ENCODE data around the gene ZNF622.

Gene ZNF622

GRCh38 chr5:16465544-16466432 lies at the start of gene ZNF622:
TSS of gene ZNF622 (minus strand) at chr5:16465800. CDS start at chr5:16465665, 135 bp downstream.
- TF ChIP-seq, protein P1, sequence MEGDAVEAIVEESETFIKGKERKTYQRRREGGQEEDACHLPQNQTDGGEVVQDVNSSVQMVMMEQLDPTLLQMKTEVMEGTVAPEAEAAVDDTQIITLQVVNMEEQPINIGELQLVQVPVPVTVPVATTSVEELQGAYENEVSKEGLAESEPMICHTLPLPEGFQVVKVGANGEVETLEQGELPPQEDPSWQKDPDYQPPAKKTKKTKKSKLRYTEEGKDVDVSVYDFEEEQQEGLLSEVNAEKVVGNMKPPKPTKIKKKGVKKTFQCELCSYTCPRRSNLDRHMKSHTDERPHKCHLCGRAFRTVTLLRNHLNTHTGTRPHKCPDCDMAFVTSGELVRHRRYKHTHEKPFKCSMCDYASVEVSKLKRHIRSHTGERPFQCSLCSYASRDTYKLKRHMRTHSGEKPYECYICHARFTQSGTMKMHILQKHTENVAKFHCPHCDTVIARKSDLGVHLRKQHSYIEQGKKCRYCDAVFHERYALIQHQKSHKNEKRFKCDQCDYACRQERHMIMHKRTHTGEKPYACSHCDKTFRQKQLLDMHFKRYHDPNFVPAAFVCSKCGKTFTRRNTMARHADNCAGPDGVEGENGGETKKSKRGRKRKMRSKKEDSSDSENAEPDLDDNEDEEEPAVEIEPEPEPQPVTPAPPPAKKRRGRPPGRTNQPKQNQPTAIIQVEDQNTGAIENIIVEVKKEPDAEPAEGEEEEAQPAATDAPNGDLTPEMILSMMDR (IDR thresholded peaks at IDR 0.05; ENCODE audit: unreplicated experiment in 3 of 3): no peak
- H3K27me3 Mint-ChIP-seq (ENCODE audit: low read depth): no peaks in the 10 kb centered on the region
- H3K27ac Mint-ChIP-seq: peak within 1 kb of the TSS; percentile 93 to 98 (median 95)

GRCh38 chr5:16510098-16510497 lies 44.5 kb upstream of the ZNF622 start:
- H3K27ac Mint-ChIP-seq: no peak overlapping the region
- peaks cover 19% of the 10 kb centered on the region for H3K4me1 Mint-ChIP-seq
- no peak overlapping the region for H3K4me3 Mint-ChIP-seq
- no peaks in the 10 kb centered on the region for H3K27me3 Mint-ChIP-seq (ENCODE audit: low read depth)
- H3K9me3 Mint-ChIP-seq: no peaks in the 10 kb centered on the region
- TF ChIP-seq, protein P1 (IDR thresholded peaks at IDR 0.05; ENCODE audit: unreplicated experiment in 3 of 3): no peak
- H3K36me3 Mint-ChIP-seq (ENCODE audit: low read depth): no peaks in the 10 kb centered on the region

More at GRCh38 chr5:16465544-16466432, at the start of gene ZNF622:
- peaks cover 78% of the 10 kb centered on the region for H3K4me1 Mint-ChIP-seq
- H3K9me3 Mint-ChIP-seq: no peaks in the 10 kb centered on the region
- peak within 1 kb of the TSS; percentile 93 to 99 (median 99) for H3K4me3 Mint-ChIP-seq
- H3K36me3 Mint-ChIP-seq (ENCODE audit: low read depth): peaks cover 26% of the 10 kb centered on the region

DNA sequence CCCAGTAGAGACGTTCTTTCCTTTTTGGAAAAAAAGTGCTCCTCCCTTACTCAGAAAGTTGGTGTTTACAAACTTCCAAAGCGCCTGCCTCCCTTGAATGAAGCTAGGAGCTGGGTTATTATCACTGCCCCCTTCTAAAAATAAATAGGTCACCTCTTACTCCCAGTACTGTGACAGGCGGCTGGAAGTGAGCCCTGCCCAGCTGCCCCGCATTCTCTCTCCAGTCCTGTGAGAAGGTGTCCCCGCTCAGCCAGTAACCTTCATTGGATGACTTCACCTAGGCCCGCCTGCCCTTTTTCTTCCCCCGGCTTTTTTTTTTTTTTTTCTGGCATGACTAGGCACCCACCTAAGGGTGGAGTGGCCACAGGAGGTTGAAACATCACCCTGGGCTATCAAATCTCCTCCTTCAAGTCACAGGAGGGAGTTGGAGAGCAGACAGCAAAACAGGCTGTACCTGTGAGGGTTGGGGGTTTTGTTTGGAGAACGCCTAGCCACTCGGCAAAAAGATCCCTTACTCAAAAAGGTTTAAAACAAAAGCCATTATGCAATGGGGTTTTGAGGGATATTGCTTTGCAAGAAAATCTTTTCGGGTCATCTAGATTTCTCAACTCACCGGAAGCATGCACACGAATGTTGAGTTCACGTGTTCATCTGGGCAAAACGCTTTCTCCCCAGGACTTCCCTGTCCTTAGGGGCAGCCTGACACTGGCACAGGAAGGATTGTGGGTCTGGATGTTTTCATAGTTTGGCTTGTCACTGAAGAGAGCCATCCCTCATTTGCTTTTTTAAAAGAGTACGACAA lies 43.3 kb upstream of the ZNF622 start:
- TF ChIP-seq, protein P1 (IDR thresholded peaks at IDR 0.05; ENCODE audit: unreplicated experiment in 3 of 3): no peak
- no peaks in the 10 kb centered on the region for H3K36me3 Mint-ChIP-seq (ENCODE audit: low read depth)
- H3K4me1 Mint-ChIP-seq: peaks cover 19% of the 10 kb centered on the region
- peak overlapping the region in 2 of 3 experiments; percentile 9 to 67 for H3K4me3 Mint-ChIP-seq
- peak overlapping the region; percentile 32 to 61 (median 43) for H3K27ac Mint-ChIP-seq
- H3K27me3 Mint-ChIP-seq (ENCODE audit: low read depth): no peaks in the 10 kb centered on the region
- no peaks in the 10 kb centered on the region for H3K9me3 Mint-ChIP-seq

- TF ChIP-seq, protein P1 (IDR thresholded peaks at IDR 0.05; ENCODE audit: unreplicated experiment in 3 of 3): no peak
- no peaks in the 10 kb centered on the region for H3K9me3 Mint-ChIP-seq
- no peaks in the 10 kb centered on the region for H3K27me3 Mint-ChIP-seq (ENCODE audit: low read depth)
- H3K4me1 Mint-ChIP-seq: peaks cover 19% of the 10 kb centered on the region
- no peak overlapping the region for H3K27ac Mint-ChIP-seq
- peak overlapping the region in 1 of 3 experiments; percentile 1 for H3K4me3 Mint-ChIP-seq
- H3K36me3 Mint-ChIP-seq (ENCODE audit: low read depth): no peaks in the 10 kb centered on the region
These were observed 42.1 kb upstream of the ZNF622 start for GRCh38 chr5:16507716-16508115.

DNA sequence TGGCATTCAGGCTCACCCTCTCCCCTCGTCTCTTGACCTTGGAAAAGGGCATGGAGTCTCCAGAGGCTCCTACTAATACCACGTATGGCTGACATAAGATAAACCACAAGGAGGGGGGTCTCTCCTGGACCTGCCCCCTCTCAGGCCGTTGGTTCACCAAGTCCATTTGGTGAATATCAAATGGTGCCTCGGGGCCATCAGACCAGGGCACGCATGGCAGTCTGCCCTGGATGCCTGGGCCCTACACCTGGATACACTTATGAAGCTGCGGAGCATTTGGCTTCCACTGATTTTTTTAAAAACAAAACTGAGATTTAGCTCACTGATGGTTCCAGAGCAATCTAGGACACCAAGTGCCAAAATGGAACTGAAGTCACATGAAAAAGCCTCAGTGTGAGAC lies 40.3 kb upstream of the ZNF622 start:
- Mint-ChIP-seq H3K4me3 (no peak overlapping the region), H3K36me3 (ENCODE audit: low read depth) (no peaks in the 10 kb centered on the region), H3K27ac (no peak overlapping the region), H3K9me3 (no peaks in the 10 kb centered on the region), H3K4me1 (peaks cover 19% of the 10 kb centered on the region), H3K27me3 (ENCODE audit: low read depth) (no peaks in the 10 kb centered on the region)
- TF ChIP-seq, protein P1 (IDR thresholded peaks at IDR 0.05; ENCODE audit: unreplicated experiment in 3 of 3): no peak
